Stimulated activated CD4-positive, alpha-beta T cell treated with anti-CD3 and anti-CD28 coated beads, Interleukin-15, amount 100 ng/mL, for 48 hours (primary cell): Measurements from ENCODE around the gene WNT4.

Experiments
- DNase-seq, 2 donors: peaks; one replicate each; pipeline ENCODE4 v3.0.0-alpha.2; 2020; ENCODE audit warnings: low read depth in 2 of 2

The WNT4 gene

GRCh38 chr1:22143065-22144033, at the start of gene WNT4:
Gene WNT4, minus strand, starts transcription at chr1:22143097. Its CDS starts 175 bp downstream, at chr1:22142922.
- no peak for DNase-seq

DNA sequence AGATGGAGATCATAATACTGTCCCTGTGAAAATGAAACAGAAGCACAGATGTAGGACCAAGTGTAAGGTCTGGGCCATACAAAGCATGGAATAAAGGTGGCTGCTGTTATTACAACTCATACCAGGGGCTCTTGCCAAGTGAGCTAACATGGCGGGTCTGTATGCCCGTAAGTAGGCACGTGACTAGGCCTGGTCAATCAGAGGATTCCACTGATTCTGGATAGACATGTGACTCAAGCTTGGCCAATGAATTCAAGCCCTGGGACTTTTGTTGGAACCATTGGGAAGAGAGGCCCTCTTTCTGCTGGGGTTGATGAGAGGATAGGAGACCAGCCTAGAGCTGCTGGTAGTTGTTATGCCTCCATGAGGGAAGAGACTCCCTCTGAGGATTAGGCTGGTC, 47.8 kb upstream of the WNT4 start:
- DNase-seq = no peak

- no peak for DNase-seq
Observed at GRCh38 chr1:22190251-22190650, 47.4 kb upstream of the WNT4 start.

GRCh38 chr1:22189619-22190018, 46.7 kb upstream of the WNT4 start:
- DNase-seq = no peak

GRCh38 chr1:22188914-22189313, 46.0 kb upstream of the WNT4 start:
- DNase-seq = no peak

DNA sequence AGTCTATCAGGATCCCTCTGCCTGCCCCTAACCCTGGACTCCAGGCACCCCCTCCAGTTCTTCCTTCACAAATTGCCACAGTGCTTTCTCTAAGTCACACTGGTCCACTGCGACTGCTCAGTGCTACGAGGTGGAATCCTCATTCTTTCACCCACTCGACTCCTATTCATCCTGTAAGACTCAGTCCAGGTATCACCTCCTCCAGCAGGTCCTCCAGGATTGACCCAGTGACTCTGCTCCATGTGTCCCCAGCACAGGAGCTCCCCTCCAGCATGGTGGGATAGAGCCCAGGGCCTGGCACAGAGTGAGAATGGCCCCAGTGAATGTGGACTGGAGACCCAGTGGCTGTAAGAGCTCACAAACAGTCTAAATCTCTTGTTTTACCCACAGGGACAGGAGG, 45.5 kb upstream of the WNT4 start:
- no peak for DNase-seq

- no peak for DNase-seq
Observed at GRCh38 chr1:22186311-22186710, 43.4 kb upstream of the WNT4 start.

DNA sequence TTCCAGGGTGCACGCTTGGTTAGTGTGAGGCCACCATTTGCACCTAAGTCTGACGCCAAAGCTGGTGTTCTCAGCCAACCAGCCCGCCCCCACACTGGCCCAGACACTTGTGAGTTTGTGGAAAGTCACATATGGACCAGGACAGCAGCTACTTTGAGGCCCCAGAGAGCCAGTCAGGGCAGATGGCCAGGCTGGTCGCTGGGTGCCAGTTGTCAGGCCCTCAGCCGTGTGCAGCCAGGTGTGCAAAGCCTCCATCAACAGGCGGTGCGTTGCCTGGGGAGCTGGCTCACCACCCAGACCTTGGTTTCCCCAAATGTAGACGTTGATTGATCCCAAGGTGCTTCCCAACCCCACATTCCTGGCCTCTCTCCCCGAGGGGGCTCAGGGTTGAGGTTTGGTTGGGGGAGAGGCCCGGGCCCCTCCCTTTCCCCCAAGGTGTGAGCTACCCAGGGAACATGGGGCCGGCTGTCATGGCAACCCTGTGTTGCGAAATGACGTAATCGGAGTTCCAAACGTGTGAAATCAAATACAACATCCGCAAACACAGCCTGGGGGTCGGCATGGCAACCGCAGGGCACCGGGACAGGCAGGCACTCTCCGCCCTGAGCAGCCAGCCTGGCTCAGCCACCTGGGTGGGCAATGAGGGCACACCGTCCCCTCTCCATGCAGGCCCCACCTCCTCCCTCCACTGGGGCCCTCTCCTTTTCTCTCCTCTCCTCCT, 42.2 kb upstream of the WNT4 start:
- no peak for DNase-seq

GRCh38 chr1:22184454-22184853, 41.6 kb upstream of the WNT4 start:
- no peak for DNase-seq

- DNase-seq = no peak
Observed at GRCh38 chr1:22182715-22183114, 39.8 kb upstream of the WNT4 start.

DNA sequence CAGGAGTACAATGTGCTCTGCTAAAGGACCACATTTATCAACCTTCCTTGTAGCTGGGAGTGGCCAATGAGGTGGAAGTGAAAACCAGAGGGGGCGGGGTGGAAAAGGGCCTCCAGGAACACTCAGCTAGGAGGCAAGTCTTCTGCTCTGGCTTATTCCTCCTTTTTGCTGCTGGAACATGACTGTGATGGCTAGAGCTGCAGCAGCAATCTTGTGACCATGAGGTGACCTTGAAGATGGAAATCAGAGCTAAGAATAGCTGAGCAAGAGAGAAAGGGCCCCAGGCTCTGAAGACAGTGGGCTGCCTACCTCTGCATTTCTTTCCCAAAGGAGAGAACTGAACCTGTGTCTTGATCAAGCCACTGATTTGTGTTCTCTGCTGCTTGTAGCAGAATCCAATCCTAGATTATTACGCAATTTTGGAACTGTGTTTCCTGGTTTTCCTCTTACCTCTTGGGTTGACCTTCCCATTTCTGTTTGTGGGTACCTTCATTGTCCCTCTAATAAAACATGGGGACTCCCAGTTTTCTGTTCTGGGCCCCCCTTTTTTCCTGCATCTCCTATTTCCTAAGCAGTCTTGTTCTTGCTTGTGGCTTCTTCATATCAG, 36.4 kb upstream of the WNT4 start:
- no peak for DNase-seq

DNA sequence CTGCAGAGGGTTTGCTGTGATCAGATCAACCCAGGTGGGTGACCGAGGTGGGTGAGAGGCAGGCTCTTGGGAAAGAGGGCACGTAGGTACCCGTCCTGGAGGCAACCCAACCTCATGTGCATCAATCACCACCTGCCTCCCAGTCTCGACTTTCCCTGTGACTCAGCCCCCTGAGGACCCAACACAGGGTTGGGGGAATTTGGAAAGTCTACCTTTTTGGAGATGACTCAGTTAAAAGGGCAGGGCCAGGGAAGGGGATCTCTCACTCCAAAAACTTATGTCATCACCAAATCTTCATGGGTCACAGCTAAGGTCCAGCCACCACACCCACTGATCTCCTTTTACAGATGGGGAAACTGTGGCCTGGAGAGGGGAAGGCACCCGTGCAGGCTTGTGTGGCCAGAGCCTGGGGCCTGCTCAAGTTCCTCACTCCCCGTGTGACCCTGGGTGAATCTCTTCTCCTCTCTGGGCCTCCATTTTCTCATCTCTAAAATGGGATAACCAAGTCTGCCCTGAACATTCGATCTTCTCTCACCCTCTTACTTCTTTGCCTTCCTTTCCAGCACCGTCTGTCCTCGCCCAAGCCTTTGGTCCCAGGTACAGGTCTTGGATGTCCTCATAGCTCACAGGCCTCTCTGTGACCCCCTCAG, 34.6 kb upstream of the WNT4 start:
- peak in 1 of 2 donors; percentile 7 for DNase-seq

DNA sequence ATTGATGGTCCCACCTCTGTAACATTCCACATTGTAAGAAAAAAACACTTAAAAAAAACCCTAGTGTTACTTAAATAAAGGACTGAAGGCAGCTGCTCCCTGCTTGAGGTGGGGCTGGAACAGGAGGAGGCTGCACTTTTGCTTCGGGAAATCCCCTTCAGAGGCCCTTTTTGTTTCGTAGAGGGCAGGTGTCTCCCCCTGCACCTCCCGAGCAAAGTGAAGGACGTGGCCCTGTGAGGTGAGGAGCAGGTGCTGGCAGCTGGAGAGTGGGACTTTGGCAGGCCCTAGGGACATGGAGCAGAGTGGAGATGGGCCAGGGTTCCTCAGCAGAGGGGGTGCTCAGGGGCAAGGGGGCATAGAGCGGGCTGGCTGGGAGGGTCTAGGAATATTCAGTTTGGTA, 33.4 kb upstream of the WNT4 start:
- DNase-seq = no peak

- DNase-seq = no peak
Observed at GRCh38 chr1:22174446-22175220, 31.7 kb upstream of the WNT4 start.

- no peak for DNase-seq
Observed at GRCh38 chr1:22171951-22172715, 29.2 kb upstream of the WNT4 start.

- DNase-seq = no peak
Observed at GRCh38 chr1:22169816-22170215, 26.9 kb upstream of the WNT4 start.

- no peak for DNase-seq
Observed at GRCh38 chr1:22168412-22168973, 25.6 kb upstream of the WNT4 start.

DNA sequence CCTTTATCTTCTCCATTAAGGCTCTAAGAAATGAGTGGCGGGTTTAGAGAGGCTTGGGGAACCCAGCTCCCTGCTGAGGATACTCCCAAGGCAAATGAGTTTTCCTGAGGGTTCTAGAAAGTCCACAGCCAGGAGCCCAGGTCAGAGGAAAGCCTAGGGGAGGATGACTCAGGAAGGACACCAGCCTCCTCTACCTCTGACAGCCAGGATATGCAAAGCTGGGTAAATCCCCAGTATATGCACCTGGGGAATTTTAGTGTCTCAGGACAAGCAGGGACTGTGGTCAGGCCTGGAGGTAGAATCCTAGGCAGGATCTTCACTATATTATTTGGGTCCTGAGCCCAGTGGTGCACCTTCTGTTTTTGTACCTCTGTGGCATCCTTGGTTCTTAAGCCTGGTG, 23.5 kb upstream of the WNT4 start:
- DNase-seq = no peak

DNA sequence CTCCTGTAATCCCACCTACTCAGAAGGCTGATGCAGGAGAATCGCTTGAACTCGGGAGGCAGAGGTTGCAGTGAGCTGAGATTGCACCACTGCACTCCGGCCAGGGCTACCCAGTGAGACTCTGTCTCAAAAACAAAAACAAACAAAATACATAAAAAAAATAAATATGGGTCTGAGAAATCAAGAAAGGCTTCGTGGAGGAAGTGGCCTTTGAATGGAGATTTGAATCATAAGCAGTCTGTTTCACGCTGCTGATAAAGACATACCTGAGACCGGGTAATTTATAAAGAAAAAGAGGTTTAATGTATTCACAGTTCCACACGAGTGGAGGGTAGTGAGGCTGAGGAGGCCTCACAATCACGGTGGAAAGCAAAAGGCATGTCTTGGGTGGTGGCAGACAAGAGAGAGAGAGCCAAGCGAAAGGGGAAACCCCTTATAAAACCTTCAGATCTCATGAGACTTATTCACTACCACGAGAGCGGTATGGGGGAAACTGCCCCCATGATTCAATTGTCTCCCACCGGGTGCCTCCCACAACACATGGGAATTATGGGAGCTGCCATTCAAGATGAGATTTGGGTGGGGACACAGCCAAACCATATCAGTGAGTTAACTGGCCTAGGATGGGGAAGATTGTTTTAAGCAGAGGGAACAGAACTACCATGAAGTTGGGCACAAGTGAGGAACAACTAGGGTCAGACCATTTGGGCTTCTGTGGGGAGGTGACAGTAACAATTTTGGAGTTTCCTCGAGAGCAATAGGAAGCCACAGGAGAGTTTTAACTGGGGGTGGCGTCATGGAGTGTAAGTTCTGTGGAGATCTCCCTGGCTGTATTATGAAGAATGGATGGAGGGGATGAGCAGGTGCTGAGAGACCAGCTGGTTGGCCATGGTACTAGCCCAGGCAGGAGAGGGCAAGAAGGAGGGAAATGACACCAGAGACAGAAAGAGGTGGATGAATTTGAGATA, 22.2 kb upstream of the WNT4 start:
- no peak for DNase-seq
